PC-9 (cell line): ENCODE measurements around the gene PDZRN4.

Source experiments
- CTCF ChIP-seq: fragments of 200-600 bp; sonication (generic); conservative IDR thresholded peaks from 2 replicates; pipeline ENCODE4 v1.6.1; 2017; ENCODE audit warnings: mixed run types, antibody characterized with exemption, mild to moderate bottlenecking, moderate library complexity
- EZH2 ChIP-seq: fragments of 200-600 bp; sonication (generic); IDR thresholded peaks from 2 replicates; pipeline ENCODE4 v1.8.0; 2017; ENCODE audit warnings: antibody characterized with exemption, low read depth

- TF ChIP-seq EZH2 (no peak), CTCF (peak; percentile 84)
Observed at GRCh38 chr12:41277100-41277945, 89.2 kb downstream of the PDZRN4 start.
